EL (cell line): Measurements from ENCODE around the gene PTPN21.
"Not testable (repeated sequence)": the region's sequence is repeated elsewhere in the genome, so short reads cannot be mapped to it uniquely, and the experiment has no call there.

ENCODE experiments used
- DNase-seq: peaks from one replicate; pipeline ENCODE4 v3.0.0-alpha.2; 2016

The PTPN21 gene

DNA sequence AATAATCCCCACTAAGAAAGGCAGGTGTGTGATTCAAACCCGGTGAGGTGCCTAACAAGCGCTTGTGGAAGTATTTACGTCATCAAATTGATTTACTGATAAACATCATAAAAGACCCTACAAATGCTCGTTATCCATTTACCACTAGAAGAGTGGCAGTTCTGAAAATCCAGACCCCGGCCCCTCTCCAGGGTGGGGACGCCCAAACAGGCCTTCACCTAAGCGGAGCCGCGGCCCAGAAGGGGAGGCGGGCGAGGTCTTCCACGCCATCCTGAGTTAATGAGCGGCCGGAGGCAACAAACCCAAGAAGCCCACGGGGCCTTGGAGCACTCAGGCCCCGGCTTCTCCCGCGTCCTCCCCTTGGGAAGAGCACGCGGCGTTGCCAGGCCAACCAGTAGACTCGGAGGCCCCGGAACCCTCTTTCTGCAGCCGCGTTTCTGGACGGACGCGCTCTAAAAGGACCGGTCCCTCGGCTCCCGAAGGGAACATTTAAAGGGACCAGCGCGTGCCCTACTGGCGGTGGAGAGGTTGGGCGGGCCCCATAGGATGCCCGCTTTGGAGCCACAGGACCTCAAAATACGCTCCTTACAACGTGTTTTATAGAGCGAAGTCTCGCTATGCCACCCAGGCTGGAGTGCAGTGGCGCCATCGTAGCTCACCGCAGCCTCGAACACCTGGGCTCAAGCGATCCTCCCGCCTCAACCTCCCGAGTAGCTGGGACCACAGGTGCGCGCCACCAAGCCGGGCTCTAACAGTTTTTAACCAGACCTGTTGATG, 3.5 kb downstream of the PTPN21 start:
- peak; percentile 90 for DNase-seq

DNA sequence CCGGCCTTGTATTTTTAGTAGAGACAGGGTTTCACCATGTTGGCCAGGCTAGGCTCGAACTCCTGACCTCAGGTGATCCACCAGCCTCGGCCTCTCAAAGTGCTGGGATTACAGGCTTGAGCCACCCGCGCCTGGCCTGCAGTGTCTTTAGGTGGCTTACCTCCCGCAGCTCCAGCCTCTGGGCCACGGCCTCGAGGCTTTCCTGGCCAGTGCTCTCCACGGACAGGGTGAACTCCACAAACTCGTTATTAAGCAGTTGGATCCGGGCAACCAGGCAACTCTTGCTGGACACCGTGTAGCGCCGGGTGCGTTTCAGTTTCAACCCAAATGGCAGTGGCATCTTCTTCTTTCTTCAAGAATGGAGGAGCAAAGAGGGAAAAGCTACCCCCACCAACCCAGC, 4.7 kb downstream of the PTPN21 start:
- no peak for DNase-seq

DNA sequence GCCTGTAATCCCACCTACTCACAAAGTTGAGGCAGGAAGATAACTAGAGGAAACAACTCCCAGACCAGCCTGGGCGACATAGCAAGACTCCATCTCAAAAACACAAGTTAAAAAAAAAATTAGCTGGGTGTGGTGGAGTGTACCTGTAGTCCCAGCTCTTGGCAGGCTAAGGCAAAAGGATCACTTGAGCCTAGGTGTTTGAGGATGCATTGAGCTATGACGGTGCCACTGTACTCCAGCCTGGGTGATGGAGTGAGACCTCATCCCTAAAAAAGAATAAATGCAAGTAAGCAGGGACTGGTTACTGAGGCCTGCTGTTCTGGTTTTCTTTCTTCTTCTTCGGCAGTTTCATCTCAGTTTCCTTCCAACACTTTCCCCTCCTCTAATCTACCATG, 7.4 kb downstream of the PTPN21 start:
- no peak for DNase-seq

DNA sequence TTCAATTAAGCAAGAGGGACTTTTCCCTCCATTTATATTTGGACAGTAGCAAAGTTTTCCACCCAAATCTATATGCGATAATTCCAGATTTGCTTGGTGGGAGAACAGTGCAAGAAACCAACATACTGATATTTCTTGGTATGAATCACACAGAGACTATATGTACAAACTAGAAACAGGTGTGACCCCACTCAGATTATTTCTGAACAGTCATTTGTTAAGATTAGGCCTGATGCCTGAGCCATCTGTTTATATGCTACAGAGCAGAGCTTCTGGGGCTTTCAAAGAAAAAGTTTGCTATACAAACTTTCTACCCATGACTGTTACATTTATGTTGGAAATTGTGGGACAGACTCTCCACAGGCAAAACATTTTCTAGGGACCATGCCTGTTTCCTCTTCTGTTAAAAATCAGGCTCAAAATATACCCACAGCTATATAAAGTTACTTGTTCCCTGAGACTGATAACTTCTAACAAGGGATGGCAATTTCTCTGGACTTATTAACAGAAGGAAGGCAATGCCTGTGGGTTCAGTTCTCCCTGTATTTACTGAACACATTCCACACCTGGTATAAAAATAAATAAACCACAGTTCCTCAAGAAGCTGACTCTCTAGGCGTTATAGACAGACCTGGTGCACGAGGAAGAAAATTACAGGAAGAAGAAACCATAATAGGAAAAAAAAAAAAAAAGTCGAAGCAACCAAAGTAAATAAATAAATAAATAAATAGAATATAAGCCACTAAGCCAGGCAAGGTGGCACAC, 8.0 kb downstream of the PTPN21 start:
- DNase-seq = no peak

DNA sequence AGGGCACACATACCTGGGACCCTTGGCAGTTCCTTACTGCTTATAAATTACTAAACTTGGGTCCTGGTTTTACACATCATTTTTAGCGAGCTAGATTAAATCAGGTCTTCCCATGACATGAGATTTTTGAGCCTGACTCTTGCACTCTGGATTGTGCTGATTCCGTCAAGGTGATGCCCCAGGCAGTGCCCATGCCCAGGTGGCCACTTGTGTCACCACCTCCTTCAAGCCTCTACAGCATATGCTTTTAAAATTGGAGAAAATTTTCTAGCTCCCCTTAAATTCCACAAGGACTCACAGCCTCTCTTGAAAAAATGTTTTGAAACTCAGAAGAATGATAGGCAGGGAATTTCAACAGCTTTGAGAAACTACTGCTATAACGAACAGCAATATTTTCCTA, 9.6 kb downstream of the PTPN21 start:
- DNase-seq = no peak

DNA sequence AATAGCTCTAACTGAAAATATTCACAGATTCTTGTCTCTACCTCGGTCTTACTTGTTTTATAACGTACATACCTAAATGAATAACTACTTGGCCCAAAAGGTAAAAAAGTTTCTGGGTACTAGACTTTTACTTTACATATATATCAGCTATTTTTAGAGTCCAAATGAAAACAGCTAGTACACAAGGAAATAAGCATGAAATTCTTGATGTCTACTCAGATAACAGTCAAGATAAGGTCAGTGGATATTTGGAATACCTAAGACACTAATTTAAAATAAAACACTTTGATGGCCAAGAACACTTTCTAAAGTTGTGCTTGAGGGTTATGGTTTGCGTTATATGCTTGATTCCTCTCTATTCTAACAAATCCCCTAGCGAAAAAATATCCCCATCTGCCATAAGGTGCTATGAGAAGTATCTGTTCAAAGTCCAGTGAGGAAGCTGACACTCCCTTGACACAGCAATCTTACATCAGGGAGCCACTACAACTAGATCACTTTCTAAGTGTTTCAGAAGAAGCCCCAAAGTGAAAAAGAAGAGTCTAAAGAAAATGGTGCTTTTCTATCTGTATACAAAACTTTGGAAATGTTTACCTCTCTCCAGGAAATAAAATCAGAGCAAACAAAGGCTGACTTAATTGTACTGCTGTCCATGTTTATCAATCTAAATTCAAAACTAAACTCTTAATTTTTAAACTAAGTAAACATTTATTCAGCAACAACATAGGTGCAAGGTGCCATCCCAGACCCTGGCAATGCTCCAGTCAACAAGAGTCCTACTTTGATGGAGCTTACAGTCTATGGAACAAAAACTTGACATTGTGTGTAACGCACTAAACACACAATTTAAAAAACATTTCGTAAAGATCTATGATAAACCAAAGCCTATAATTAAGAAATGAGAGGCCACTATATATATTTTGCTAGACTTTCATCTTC, 11.7 kb downstream of the PTPN21 start:
- no peak for DNase-seq

DNA sequence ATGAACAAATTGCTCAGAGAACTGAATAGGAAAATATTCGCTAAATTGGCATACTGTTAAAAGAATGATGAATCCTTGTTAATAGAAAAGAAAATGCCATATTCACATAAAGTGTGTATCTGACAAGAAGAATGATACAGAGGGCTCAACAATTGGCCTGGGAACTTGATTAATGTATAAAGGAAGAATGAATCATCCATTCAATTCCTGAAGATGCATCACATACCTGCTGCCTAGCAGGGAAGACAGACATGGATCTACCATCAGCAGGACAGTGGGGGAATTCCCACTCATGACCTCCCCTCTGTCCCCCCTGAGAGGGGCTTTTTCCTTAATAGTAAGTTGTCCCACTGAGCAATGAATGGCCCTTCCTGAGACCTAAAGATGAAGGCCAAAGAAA, 13.5 kb downstream of the PTPN21 start:
- DNase-seq = no peak

DNA sequence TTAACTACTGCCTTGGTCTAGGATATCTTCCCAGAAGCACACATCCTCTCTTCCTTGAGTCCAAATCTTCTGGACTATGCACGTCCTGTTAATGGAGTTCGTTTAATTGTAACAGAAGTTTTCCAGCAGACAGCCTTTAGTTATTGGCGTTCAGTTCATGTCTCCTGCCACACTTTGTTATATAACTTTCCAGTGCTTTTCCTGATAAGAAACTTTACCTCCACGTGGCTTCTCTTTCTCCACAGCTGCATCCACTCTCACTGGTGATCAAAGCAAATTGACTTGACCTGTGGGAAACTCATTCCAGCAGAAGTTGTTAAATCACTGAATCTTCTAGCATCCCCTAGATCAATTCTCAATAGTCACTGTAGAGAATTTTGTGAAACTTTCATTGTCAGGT, 19.0 kb downstream of the PTPN21 start:
- no peak for DNase-seq

DNA sequence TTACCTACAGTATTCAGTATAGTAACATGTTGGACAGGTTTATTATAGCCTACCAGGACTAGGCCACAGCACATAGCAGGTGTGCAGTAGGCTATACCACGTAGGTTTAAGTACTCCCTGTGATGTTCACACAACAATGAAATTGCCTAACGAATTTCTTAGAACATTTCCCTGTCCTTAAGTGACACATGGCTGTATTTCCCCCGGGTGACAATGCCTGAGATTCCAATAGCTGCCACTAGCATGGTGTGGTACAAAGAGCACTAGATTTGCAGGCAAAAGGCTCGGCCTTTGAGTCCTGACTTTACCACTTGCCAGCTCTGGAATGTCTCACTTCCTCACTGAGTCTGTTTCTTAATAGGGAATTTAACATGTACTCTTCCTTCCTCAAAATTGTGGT, 19.7 kb downstream of the PTPN21 start:
- no peak for DNase-seq

DNA sequence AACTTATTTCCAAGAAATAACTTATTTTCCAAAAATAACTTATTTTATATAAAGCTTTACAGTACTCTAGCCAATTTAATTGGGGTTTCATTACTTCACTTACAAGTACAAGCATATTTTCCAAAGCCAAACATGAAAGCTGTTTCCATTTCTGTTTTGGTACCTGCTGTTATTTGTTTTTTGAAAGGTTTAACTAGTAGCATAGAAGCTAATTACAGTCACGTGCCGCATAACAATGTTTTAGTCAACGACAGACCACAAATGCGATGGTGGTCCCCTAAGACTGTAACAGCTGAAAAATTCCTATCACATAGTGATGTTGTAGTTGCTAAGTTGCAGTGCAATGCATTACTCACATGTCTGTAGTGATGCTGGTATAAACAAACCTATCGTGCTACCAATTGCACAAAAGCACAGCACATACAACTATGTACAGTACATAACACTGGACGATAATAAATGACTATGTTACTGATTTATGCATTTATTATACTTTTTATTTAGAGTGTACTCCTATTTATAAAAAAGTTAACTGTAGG, 21.7 kb downstream of the PTPN21 start:
- no peak for DNase-seq

DNA sequence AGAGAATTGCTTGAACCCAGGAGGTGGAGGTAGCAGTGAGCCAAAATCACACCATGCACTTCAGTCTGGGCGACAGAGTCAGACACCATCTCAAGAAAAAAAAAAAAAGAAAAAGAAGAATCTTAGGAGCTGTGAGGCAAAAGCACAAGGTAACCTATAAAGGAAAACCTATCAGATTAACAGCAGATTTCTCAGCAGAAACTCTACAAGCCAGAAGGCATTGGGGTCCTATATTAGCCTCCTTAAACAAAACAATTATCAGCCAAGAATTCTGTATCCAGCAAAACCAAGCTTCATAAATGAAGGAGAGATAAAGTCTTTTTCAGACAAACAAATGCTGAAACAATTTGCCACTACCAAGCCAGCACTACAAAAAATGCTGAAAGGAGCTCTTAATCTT, 24.9 kb downstream of the PTPN21 start:
- DNase-seq = not testable (repeated sequence)

DNA sequence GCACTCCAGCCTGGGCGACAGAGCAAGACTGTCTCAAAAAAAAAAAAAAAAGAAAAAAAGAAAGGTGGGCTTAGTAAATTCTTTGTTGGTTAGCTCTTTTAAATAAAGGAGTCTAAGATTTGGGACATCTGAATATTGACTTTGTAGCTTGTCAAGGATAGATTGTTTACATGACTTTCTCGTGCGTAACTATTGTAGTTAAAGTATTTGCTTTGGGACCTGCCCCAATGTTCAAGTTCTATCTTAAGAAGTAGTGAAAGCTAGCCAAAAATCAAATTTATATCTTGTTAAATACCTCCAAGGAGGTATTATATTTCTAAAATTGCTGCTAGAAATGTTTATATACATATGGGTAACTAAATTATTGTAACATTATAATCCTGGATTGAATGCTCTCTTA, 32.4 kb downstream of the PTPN21 start:
- no peak for DNase-seq

DNA sequence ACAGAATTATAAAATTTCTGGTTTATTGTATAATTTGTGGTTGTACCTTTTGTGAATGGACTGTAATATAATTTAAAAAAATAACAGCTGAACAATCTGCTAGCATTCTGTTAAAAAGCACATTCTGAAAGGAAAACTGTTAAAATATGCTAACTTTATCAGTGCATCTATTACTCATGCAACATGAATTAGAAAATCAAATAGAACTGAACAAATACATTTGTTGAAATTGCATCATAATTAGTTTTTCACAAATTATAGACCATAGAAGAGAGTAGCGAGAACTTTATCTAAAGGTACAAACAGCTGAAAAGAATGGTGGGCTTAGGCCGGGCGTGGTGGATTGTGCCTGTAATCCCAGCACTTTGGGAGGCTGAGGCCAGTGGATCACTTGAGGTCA, 33.0 kb downstream of the PTPN21 start:
- DNase-seq = peak; percentile 15

DNA sequence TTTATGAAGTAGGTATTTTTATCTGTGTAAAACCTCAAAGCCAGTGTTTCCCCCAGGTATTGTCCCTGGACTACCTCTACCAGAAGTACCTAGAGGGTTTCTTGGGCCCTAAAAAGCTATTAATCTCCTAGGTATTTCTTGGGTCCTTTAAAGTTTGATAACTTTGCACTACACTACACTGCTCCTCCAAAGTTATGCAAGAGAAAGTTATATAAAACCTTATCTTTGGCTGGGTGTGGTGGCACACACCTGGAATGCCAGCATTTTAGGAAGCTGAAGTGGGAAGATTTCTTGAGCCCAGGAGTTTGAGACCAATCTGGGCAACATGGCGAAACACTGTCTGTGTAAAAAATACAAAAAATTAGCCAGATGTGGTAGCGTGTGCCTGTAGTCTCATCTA, 34.9 kb downstream of the PTPN21 start:
- DNase-seq = no peak

DNA sequence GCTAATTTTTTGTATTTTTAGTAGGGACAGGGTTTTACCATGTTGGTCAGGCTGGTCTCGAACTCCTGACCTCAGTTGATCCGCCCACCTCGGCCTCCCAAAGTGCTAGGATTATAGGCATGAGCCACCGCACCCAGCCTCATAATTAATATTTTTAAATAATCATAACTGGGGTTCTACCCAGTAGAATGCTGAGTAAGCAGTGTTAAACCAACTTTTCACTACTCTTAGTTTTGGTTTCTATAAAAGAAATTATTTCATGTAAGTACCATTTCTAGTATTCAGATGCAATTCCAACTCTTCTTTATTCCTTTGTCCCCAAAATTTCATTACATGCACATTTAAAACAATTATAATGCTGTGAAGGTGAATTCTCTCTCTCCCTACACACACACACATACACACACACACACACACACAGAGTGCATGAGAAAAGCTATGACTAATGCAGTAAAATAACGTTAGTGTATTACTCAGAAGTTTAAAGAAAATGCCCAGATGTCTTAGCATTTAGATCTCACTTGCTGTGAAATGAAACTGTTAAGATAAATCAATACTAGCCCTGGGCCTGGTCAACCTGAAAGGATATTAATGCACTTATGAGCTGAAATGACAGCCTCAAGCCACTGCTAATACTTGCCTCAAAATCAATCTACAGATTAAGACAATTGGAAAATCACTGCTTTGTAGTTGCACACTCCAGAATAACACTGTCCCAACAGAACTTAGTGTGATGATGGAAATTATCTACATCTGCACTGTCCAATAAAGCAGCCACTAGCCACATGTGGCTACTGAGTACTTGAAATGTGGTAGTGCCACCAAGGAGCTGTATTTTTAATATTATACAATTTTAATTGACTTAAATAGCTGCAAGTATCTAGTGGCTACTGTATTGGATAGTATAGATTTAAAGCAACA, 36.0 kb downstream of the PTPN21 start:
- DNase-seq = peak; percentile 66

DNA sequence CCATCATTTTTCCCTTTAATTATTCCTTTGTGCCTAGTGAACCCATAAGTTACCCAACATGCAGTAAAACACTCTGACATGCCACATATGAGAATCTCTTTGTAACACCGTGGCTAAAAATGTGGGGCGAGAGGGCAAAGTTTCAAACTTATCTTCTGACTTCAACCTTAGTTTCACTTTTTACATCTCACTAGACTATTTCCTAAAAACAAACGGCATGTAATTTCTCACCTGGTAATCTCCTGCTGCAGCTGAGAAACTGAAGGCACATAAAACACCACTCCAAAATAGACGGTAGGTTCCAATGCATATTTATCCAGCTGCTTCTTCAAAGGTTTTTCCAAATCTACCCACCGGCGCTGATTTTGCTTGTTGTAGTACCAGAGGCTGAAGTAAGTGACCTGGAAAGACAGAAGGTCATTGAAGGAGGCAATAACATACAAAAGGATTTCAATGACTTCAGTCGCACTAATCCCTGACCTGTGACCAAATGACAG, 37.9 kb downstream of the PTPN21 start:
- DNase-seq = no peak

DNA sequence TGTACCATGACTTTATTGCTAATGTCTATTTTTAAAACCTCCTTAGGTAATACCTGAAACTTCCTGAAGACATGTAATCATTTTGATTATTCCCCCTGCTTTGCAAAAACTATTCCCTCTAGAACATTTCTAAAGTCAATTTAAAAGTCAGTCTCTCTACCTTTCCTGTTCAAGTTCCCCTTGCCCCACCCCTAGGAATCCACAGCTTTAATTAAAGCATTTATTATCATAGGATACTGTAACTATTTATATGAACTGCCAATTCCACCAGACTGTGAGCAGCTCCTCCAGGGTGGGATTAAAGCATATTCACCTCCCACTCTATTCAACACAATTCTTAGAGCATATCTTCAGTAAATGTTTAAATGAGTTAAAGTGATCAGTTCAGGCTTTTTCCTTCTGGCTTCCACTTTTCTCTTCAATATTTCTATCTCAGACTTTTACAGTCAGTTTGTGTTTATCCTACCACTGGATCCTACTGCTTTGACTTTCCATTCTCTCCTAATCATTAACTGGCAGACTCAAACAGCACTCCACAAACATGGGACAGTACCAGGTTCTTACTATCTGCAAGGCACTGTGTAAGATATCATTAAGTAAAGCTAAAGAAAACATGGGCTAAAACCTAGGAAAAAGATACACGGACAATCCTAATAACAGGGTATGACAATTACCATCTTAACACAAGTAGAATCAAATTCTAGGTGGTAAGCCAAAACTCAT, 39.1 kb downstream of the PTPN21 start:
- no peak for DNase-seq

DNA sequence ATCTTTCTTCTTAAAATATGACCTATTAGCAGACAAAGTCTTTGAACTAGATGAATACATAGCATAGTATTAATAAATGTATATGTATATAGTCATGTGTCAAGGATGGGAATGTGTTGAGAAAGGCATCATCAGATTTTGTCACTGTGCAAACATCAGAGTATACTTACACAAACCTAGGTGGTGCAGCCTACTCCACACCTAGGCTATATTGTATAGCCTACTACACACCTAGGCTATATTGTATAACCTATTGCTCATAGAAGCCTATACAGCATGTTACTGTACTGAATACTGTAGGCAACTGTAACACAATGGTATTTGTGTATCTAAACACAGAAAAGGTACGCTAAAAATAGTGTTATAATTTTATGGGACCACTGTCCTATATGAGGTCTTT, 47.6 kb downstream of the PTPN21 start:
- no peak for DNase-seq

DNA sequence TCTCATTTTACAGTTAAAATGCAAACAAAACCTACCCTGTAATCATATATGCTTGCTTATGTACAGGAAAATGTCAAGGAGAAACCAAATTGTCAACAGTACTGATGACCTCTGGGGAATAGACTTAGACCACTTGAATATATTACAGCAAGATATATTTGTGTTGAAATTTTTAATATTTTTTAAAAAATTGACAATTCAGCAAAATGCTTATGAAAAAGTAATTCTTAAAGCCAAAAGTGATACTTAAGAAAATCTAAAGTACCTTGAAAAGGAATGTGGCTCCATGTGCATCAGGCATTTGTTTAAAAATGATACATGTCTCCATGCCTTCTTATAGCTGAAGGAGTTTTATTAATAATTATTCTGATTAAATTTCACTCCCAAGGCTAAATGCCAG, 49.2 kb downstream of the PTPN21 start:
- no peak for DNase-seq

DNA sequence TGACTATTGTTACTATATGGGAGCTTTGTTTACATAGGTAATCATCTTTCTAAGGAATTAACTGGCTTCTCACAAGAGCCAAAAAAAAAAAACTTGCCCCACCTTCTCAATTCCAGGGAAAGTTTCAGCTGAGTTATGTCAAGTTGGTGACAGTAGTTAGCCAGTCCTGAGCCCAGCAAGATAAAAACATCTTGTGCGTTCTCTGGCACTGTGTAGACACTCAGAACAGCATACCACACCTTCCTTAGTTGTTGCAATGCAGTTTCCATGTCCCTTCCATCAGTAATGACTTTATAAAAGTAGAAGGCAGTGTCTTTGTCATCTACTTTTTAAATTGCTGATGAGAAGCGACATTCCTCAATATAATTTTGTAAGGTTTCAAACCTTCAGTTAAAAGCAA, 50.2 kb downstream of the PTPN21 start:
- DNase-seq = no peak

DNA sequence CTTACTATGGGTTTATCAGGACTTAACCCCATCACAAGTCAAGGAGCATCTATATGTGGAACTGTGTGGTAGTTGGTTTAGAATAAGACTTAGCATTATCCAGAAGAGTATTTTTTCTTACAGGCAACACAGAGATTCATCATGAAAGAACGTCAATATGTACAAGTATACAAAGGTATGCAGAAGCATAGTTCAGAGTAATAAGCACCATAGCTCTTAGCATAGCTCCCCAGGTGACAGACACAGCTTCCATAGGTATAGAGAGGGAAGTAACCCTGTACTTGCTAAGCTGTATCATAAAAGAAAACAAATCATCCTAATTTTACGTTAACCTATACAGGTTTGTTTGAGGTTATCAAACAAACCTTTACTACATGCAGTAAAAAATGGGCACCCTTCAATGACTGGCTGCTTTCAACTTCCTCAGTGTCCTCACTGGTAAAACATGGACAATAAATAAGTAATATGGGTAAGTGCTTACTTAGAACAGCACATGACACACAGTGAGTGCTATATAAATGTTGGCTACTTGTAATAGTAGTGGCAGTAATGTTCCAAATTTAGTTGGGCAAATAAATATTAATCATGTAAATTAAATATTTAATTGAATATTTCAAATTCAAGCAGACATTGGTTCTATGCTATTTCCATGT, 50.9 kb downstream of the PTPN21 start:
- DNase-seq = no peak
